Endothelial cell (in vitro differentiated cells): ENCODE results near the gene EN1. TPM values are rescaled to one million over a fixed set of nuclear protein-coding genes. Genes with fewer than 3 reads are reported as not detected.

Source experiments
- DNase-seq: peaks from one replicate; pipeline ENCODE4 v3.0.0; 2021; ENCODE audit warnings: low spot score
- H3K27ac Mint-ChIP-seq: one replicate; pipeline ENCODE4 v1.8.0; 2021; ENCODE audit warnings: mixed read lengths, inconsistent platforms; ENCODE audit not compliant: unreplicated experiment
- H3K27me3 Mint-ChIP-seq: one replicate; pipeline ENCODE4 v1.8.0; 2021; ENCODE audit warnings: mild to moderate bottlenecking, moderate library complexity, mixed read lengths, inconsistent platforms; ENCODE audit not compliant: unreplicated experiment
- H3K36me3 Mint-ChIP-seq: one replicate; pipeline ENCODE4 v1.8.0; 2021; ENCODE audit warnings: mild to moderate bottlenecking, low read depth, mixed read lengths, inconsistent platforms; ENCODE audit not compliant: unreplicated experiment
- H3K4me1 Mint-ChIP-seq: one replicate; pipeline ENCODE4 v1.8.0; 2021; ENCODE audit warnings: mild to moderate bottlenecking, mixed read lengths, inconsistent platforms; ENCODE audit not compliant: unreplicated experiment
- H3K4me3 Mint-ChIP-seq: one replicate; pipeline ENCODE4 v1.8.0; 2021; ENCODE audit warnings: mild to moderate bottlenecking, mixed read lengths, inconsistent platforms; ENCODE audit not compliant: unreplicated experiment
- H3K9me3 Mint-ChIP-seq: one replicate; pipeline ENCODE4 v1.8.0; 2021; ENCODE audit warnings: mixed read lengths, inconsistent platforms; ENCODE audit not compliant: unreplicated experiment
- long read RNA-seq: library from polyadenylated mRNA; unstranded; transcript quantifications from one replicate; pipeline ENCODE4 v2.0.0, GENCODE V29; 2020; ENCODE audit not compliant: unreplicated experiment
- total RNA-seq: library from RNA; stranded (reverse); fragmentation: NEBNext Ultra II Directional; extraction: Animal tissue kit (Norgen Biotek cat#: 25700); gene quantifications from one replicate; pipeline ENCODE4 v1.2.1, GENCODE V29; 2021; ENCODE audit not compliant: unreplicated experiment
- TF ChIP-seq, protein P1 (sequence below): fragments of 200-600 bp; sonication (generic); IDR thresholded peaks from one replicate; pipeline ENCODE4 v1.5.0; 2021; ENCODE audit warnings: antibody characterized with exemption; ENCODE audit not compliant: unreplicated experiment

Gene EN1
- 0.87 TPM for total RNA-seq
- long read RNA-seq = 0 reads

DNA sequence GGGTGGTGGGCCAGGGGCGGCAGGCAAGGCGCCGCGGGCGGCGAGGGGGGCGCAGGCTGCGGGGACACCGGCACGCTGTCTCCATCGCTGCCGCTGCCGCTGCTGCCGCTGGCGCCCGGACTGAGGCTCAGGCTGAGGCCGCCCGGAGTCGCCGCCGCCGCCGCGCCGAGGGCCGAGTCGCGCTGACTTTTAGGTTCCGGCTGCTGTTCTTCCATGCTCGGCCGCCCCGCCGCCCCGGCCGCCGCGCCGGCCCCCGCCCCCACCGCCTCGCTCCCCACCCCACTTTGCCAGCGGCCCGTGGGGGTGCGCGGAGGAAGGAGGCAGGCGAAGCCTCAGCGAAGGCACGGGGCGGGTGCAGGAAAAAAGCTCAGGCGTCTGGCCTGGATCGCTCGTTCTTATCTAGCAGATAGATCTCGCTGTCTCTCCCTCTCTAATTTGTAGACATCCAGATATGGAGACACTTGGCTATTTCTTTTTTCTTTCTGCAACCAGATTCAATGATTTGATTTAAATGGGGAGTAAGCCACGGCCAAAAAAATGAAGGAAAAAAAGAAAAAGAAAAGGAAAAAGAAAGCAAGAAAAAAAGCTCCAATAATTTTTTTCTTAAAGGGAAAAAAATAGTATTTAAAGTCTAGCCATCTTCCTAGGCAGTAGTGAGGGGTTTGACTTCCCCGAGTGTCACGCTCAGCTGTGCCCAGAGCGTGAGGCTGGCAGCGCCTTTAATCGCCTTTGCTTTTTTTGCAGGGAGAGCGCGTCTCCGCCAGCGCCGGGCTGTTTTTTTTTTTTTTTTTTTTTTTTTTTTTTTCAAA lies at the start of gene EN1:
Gene EN1 (minus strand): TSS at position 696 of the 809 bp plus-strand sequence. CDS start 481 bp downstream, at position 215.
- H3K27ac Mint-ChIP-seq = no peak within 1 kb of the TSS
- DNase-seq = peak; percentile 28
- no peaks in the 10 kb centered on the region for H3K36me3 Mint-ChIP-seq
- TF ChIP-seq, protein P1, sequence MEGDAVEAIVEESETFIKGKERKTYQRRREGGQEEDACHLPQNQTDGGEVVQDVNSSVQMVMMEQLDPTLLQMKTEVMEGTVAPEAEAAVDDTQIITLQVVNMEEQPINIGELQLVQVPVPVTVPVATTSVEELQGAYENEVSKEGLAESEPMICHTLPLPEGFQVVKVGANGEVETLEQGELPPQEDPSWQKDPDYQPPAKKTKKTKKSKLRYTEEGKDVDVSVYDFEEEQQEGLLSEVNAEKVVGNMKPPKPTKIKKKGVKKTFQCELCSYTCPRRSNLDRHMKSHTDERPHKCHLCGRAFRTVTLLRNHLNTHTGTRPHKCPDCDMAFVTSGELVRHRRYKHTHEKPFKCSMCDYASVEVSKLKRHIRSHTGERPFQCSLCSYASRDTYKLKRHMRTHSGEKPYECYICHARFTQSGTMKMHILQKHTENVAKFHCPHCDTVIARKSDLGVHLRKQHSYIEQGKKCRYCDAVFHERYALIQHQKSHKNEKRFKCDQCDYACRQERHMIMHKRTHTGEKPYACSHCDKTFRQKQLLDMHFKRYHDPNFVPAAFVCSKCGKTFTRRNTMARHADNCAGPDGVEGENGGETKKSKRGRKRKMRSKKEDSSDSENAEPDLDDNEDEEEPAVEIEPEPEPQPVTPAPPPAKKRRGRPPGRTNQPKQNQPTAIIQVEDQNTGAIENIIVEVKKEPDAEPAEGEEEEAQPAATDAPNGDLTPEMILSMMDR = no peak
- peak within 1 kb of the TSS; percentile 75 for H3K4me3 Mint-ChIP-seq
- H3K27me3 Mint-ChIP-seq = peaks cover 54% of the 10 kb centered on the region
- H3K4me1 Mint-ChIP-seq = peaks cover 39% of the 10 kb centered on the region
- H3K9me3 Mint-ChIP-seq = no peaks in the 10 kb centered on the region

DNA sequence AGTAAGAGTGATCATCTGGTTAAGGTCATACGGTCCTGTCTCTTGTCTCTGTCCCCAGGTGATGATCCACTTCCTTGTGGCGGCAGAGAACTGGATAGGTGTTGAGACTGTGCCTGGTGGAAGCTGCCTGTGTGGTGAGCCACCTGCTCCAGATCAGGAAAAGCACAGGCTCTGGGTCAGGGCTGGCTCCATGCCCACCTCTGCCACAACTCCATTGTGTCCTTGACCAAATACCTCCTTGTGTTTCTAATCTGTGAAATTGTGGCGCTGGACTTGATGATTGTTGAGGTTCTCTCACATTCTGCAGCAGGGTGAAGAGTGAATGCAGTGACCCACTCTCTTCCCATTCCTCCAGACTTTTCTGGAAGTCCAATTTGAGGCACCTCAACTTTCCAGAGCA lies 45.7 kb upstream of the EN1 start:
- peaks cover 7% of the 10 kb centered on the region for H3K9me3 Mint-ChIP-seq
- no peaks in the 10 kb centered on the region for H3K4me1 Mint-ChIP-seq
- H3K4me3 Mint-ChIP-seq = no peak overlapping the region
- H3K27ac Mint-ChIP-seq = no peak overlapping the region
- H3K36me3 Mint-ChIP-seq = no peaks in the 10 kb centered on the region
- no peak for DNase-seq
- TF ChIP-seq, protein P1 = no peak
- no peaks in the 10 kb centered on the region for H3K27me3 Mint-ChIP-seq

DNA sequence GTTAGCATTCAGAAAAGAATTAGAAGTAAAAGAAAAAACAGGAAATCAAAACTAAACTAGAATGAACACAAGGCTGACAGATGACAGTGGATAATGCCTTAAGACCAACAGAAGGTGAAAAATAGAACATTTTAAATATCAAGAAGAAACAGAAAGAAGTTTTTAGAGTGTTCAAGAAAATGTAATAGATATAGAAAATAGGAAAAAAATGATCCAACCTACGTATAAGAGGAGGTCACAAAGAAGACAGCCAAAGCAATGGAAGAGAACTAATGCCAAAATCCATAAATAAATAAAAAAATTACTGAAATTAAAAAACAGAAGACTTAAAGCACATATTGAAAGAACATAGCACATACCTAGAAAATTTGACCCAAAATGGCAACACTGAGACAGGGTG lies 42.5 kb upstream of the EN1 start:
- peaks cover 7% of the 10 kb centered on the region for H3K9me3 Mint-ChIP-seq
- no peak overlapping the region for H3K27ac Mint-ChIP-seq
- TF ChIP-seq, protein P1 = no peak
- no peak for DNase-seq
- H3K36me3 Mint-ChIP-seq = no peaks in the 10 kb centered on the region
- no peak overlapping the region for H3K4me3 Mint-ChIP-seq
- H3K27me3 Mint-ChIP-seq = no peaks in the 10 kb centered on the region
- H3K4me1 Mint-ChIP-seq = no peaks in the 10 kb centered on the region

DNA sequence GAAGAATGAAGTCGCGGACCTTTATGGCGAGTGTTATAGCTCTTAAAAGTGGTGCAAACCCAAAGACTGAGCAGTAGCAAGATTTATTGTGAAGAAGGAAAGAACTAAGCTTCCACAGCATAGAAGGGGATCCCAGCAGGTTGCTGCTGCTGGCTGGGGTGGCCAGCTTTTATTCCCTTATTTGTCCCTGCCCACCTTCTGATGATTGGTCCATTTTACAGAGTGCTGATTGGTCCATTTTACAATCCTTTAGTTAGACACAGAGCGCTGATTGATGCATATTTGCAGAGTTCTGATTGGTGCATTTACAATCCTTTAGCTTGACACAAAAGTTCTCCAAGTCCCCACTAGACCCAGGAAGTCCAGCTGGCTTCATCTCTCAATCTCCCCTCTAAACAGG lies 36.3 kb upstream of the EN1 start:
- no peaks in the 10 kb centered on the region for H3K4me1 Mint-ChIP-seq
- TF ChIP-seq, protein P1 = no peak
- DNase-seq = no peak
- peaks cover 1% of the 10 kb centered on the region for H3K27me3 Mint-ChIP-seq
- no peaks in the 10 kb centered on the region for H3K36me3 Mint-ChIP-seq
- H3K9me3 Mint-ChIP-seq = no peaks in the 10 kb centered on the region
- H3K4me3 Mint-ChIP-seq = no peak overlapping the region
- H3K27ac Mint-ChIP-seq = no peak overlapping the region

DNA sequence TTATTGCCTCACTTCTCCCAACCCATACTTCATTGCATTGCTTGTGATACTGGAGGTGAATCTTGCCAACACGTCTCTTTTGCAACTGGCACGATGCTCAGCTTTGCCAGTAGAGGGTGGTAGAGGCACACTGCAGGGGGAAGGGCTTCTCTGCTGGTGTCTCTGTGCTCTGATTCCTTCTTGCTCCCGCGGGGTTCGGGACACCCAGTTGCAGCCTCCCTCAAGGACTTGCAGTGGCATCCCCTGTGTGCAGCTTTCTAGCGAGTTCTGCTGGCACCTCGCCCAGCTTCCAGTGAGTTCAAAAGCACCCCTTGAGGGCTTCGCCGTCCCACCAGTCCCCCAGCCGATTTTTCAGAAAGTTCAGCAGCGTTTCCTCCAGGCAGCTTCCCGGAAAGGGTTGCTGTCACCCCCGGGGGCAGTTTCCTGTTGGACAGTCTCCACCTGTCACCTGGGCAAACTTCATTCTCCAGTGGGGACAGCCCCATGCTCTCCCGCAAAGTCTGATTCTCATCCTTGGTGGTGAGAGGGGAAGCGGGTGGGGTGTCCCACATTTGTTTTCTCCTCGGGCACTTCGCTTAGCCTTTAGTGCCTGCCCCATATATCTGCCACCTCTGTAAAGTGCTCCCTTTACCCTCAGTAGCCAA lies 35.4 kb upstream of the EN1 start:
- Mint-ChIP-seq H3K9me3 (no peaks in the 10 kb centered on the region), H3K27ac (no peak overlapping the region), H3K27me3 (peaks cover 1% of the 10 kb centered on the region), H3K4me3 (no peak overlapping the region), H3K4me1 (no peaks in the 10 kb centered on the region), H3K36me3 (no peaks in the 10 kb centered on the region)
- TF ChIP-seq, protein P1 = peak; percentile 74
- peak; percentile 70 for DNase-seq
